HG03571 (cell line): ENCODE data around the gene C3AR1.
A peak's percentile ranks its signal among the peaks of the same experiment; 100 is the strongest.
"Not testable (repeated sequence)": the region's sequence is repeated elsewhere in the genome, so short reads cannot be mapped to it uniquely, and the experiment has no call there.

ENCODE experiments used
- ATAC-seq: cut with Tn5 transposase; IDR thresholded peaks from one replicate; pipeline ENCODE4 v1.9.1; 2021; ENCODE audit not compliant: unreplicated experiment

Gene C3AR1

DNA sequence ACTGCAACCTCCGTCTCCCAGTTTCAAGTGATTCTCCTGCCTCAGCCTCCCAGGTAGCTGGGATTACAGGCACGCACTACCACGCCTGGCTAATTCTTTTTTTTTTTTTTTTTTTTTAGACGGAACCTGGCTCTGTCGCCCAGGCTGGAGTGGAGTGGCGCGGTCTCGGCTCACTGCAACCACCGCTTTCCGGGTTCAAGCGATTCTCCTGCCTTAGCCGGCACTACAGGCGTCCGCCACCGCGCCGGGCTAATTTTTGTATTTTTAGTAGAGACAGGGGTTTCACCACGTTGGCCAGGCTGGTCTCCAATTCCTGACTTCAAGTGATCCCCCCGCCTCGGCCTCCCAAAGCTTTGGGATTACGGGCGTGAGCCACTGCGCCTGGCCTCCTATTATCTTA is 35.1 kb downstream of the C3AR1 start:
- not testable (repeated sequence) for ATAC-seq

DNA sequence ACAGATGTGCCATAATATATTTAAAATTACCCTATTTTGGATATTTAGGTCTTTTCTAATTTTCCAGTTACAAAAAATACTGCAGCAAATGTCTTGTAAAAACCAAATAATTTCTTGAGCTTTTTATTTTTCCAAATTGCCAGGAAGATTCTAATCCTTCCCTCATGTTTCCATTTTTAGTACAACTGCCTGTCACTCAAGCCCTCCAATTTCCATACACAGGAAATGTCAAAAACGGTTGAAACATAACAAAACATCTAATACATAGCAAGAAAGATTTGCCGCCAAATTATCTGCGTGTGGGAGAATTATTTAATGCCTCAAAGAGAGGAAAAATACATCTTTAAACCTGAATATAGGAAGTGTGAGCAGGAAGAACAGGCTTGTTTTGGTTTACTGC is 36.0 kb downstream of the C3AR1 start:
- ATAC-seq: no peak

DNA sequence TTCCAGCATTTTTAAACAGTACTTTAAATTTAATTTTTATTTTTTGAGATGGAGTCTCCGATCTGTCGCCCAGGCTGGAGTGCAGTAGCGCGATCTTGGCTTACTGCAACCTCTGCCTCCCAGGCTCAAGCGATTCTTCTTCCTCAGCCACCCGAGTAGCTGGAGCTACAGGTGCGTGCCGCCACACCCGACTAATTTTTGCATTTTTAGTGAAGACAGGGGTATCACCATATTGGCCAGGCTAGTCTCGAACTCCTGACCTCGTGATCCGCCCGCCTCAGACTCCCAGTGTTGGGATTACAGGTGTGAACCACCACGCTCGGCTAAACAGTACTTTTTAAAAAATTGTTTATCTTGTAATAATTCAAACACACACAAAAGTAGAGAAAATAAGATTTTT is 37.9 kb downstream of the C3AR1 start:
- ATAC-seq: no peak

DNA sequence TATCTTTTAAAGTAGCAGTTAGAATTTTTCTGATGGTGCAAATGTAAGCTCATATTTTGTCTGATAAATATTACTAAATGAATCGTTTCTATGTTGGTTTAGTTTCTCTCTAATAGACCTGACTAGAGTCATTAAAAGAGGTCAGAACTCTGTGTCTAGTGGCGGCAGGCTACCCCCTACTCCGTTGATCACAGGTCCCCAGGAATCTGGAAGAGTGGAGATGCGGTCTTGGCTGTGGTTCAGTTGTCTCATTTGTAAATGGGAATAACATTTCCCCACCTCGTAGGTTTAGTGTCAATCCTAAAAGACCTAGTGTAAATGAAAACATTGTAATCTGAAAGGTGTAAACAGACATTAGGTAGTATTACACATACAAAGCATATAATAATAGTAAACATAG is 38.3 kb downstream of the C3AR1 start:
- ATAC-seq: no peak

DNA sequence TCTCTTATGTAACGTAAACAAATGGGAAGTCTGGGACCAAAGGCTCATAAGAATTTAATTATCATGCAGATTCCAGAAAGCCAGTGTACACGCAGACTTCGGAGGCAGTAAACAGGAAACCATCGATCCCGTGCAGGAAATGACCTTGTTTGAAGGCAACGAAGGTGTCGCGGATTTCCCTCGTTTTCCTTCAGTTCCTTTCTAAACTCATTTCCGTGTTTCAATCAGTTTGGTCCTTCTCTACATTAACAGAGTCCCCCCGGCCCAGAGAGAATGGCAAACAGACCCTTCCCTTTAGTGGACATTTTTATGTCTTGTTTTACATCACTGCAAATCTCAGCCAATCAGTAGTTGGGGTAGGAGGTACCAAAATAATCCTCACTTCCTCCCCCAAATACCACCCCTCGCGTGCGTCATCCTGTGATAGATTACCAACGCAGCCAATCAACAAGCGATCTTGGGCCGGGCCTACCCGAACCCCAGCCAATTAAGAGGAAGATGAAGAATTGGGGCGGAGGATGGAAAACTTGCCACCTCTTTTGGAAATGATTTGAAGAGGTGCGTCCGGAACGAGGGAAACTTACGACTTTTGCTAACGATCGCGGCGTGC is 39.8 kb downstream of the C3AR1 start:
- peak; percentile 98 for ATAC-seq

DNA sequence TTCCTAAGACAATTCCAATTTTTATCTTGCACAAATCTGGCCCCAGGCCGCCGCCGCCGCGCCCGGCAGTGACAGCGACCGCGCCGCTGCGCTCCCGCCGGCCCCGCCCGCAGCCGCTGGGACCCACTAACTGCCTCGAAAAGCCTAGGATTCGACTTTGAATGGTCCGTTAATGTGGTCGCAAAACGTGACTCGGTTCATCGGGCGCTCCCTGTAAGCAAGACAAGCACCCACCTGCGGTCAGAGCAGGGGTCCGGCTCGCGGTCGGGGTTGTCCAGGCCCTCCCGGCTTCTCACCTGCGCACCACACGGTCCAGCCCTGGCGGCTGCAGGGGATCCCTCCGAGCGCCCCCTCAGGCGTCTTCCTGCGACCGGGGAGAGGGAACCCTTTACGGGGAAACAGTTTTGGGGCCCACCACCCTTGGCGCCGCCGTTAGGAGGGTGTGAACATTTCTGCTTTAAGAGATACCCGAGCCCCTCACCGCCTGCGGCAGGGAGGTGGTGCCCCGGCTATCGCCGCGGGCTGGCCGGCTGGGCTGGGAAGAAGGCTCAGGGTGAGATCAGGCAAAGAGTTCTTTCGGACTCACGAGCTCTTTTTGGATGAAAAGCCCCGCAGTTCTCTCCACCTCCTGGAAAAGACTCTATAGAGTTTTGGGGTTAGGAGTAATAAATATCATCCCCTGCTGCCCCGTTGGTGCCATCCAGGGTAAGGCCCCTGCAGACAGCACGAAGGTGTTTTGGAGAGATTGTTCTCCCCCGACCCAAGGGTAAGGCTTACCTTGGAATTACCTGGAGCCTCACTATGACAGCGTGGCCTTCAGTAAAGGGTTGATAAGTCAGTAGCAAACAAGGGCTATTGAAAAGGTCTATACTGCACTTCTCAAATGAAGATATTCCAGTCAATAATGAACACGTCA is 47.2 kb downstream of the C3AR1 start:
- no peak for ATAC-seq

DNA sequence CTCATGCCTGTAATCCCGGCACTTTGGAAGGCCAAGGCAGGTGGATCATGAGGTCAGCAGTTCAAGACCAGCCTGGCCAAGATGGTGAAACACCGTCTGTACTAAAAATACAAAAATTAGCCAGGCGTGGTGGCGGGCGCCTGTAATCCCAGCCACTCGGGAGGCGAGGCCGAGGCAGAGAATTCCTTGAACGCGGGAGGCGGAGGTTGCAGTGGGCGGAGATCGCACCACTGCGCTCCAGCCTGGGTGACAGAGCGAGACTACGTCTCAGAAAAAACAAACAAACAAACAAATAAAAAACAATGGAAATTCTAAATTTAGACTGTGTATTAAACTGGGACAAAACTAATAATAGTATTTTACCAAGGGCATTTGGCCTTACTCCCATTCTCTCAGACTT is 47.9 kb downstream of the C3AR1 start:
- ATAC-seq: not testable (repeated sequence)

DNA sequence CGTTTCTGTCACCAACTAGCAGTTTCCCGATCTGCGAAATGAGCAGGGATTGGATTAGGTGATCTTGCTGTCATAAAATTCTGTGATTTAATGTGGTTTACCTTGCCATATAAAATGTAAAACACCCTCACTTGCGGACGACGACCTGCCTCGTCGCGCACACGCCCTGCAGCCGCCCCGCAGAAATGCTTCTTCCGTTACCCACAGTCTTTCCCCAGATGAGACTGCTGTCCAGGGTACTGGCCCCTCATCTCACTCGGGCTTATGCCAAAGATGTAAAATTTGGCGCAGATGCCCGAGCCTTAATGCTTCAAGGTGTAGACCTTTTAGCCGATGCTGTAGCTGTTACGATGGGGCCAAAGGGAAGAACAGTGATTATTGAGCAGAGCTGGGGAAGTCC is 51.3 kb downstream of the C3AR1 start:
- ATAC-seq: no peak

DNA sequence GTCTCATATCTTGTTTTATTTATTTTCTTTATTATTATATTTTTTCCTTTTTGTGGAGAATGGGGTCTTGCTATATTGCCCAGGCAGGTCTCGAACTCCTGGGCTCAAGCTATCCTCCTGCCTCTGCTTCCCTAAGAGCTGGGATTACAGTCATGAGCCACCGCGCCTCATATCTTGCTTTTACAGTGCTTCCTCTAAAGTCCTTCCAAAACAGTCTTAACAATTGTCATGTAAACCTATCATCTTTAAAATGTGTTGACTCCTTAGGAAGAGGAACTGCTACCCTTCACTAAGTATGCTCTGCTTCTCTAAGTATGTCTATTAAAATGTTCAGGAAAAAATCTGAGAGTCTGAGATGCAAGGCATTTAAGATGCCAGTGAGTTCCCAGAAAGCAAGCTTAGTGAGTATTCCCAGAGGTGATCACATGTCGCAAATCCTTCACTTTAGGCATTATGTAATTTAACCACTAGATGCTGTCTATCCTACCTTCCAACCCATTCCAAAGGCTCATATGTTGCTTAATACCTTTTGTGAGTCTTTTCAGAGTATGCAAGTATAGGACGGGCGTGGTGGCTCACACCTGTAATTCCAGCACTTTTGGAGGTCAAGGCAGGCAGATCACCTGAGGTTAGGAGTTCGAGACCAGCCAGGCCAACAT is 53.4 kb downstream of the C3AR1 start:
- no peak for ATAC-seq

DNA sequence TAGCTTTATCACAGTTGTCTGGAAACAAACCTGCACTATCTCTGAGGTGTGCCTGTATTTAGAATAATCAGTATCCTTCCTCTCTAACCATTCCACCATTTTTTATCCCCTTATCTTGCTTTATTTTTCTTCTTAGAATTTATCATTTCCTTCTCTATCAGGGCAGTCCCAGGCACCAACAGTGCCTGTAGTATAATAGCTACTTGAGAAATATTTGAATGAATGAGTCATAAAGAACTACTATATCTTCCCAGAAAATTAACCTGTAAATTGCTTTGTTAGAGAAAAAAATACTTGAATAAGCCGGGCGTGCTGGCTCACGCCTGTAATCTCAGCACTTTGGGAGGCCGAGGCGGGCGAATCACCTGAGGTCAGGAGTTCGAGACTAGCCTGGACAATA is 54.8 kb downstream of the C3AR1 start:
- no peak for ATAC-seq
